GM15510 (cell line): ENCODE measurements around the gene E2F3.

ENCODE experiments used
- POLR2A ChIP-seq: IDR thresholded peaks from 3 replicates; pipeline ENCODE4 v1.6.1; 2011; ENCODE audit warnings: borderline replicate concordance; ENCODE audit not compliant: insufficient read length; ENCODE audit errors: extremely low read depth

The E2F3 gene

GRCh38 chr6:20401205-20402091 lies at the start of gene E2F3:
Gene E2F3, plus strand, starts transcription at chr6:20401879. Its CDS starts 354 bp downstream, at chr6:20402233.
- TF ChIP-seq POLR2A = peak; percentile 90

- no peak for TF ChIP-seq POLR2A
Observed at GRCh38 chr6:20352346-20352745, 49.3 kb upstream of the E2F3 start.

- TF ChIP-seq POLR2A = no peak
Observed at GRCh38 chr6:20353134-20353533, 48.5 kb upstream of the E2F3 start.

- TF ChIP-seq POLR2A = no peak
Observed at GRCh38 chr6:20354366-20354765, 47.3 kb upstream of the E2F3 start.

GRCh38 chr6:20360471-20361119 lies 41.1 kb upstream of the E2F3 start:
- no peak for TF ChIP-seq POLR2A

GRCh38 chr6:20362623-20363022 lies 39.1 kb upstream of the E2F3 start:
- TF ChIP-seq POLR2A = no peak

GRCh38 chr6:20364327-20364726 lies 37.4 kb upstream of the E2F3 start:
- no peak for TF ChIP-seq POLR2A

GRCh38 chr6:20365456-20365855 lies 36.2 kb upstream of the E2F3 start:
- no peak for TF ChIP-seq POLR2A

- TF ChIP-seq POLR2A = no peak
Observed at GRCh38 chr6:20366082-20366830, 35.4 kb upstream of the E2F3 start.

GRCh38 chr6:20367743-20368485 lies 33.8 kb upstream of the E2F3 start:
- TF ChIP-seq POLR2A = no peak

- TF ChIP-seq POLR2A = no peak
Observed at GRCh38 chr6:20370393-20370792, 31.3 kb upstream of the E2F3 start.

- TF ChIP-seq POLR2A = no peak
Observed at GRCh38 chr6:20370801-20371200, 30.9 kb upstream of the E2F3 start.

GRCh38 chr6:20375436-20375835 lies 26.2 kb upstream of the E2F3 start:
- no peak for TF ChIP-seq POLR2A

- no peak for TF ChIP-seq POLR2A
Observed at GRCh38 chr6:20377623-20378265, 23.9 kb upstream of the E2F3 start.
